ENCODE measurements around the gene EPM2AIP1. TPM values are rescaled to one million over a fixed set of nuclear protein-coding genes. Genes with fewer than 3 reads are reported as not detected.

EPM2AIP1 gene
- total RNA-seq, 3 donors from 2014 or later = 5.0 to 9.8 (median 7.2) TPM

- peaks cover 2% of the 10 kb centered on the region for H3K36me3 Mint-ChIP-seq (ENCODE audit: insufficient read depth)
- peaks cover 26% of the 10 kb centered on the region for H3K4me1 Mint-ChIP-seq (ENCODE audit: low read depth)
- DNase-seq = no peak
- H3K4me3 Mint-ChIP-seq = peak overlapping the region; percentile 80
- H3K27me3 Mint-ChIP-seq (ENCODE audit: low read depth) = no peaks in the 10 kb centered on the region
- no peak for ATAC-seq
- peaks cover 8% of the 10 kb centered on the region for H3K9me3 Mint-ChIP-seq
Measured at GRCh38 chr3:36945333-36945980, 47.5 kb downstream of the EPM2AIP1 start.

DNA sequence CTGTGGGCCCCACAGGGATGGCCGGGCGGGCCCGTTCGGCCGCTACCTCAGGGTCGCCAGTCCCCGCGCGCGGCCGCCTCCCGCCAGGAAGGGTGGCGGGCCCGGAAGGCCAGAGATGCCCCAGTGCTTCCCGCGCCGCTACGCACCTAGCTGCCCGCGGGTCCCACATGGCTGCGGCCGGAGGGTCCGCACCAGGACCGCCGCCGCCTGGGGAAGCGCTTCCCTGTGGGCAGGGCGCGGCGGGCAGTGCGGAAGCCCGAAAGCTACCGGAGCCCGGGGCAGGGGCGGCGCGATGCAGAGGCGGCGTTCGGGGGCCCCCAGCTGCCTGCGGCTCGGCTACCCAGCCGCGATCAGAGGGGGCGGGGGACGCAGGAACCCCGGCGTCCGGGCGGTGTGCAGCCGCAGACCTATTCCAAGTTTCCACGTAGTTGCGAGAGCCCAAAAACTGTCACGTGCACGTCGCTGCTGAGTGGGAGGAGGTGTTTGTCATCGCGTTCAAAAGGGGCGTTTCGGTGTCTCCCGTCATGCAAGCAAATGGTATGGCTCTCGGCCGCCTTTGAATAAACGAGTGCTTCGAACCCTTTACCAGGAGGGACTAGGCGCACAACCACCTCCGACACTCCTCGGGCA is 48.2 kb downstream of the EPM2AIP1 start, which contains the start of gene TRANK1:
TSS of gene TRANK1 (minus strand) at position 414 of the 630 bp plus-strand sequence. CDS start at position 169, 245 bp downstream.
- Mint-ChIP-seq H3K9me3 (peaks cover 8% of the 10 kb centered on the region), H3K4me1 (ENCODE audit: low read depth) (peaks cover 26% of the 10 kb centered on the region), H3K36me3 (ENCODE audit: insufficient read depth) (peaks cover 3% of the 10 kb centered on the region), H3K27me3 (ENCODE audit: low read depth) (no peaks in the 10 kb centered on the region), H3K4me3 (peak within 1 kb of the TSS; percentile 80)
- DNase-seq = peak; percentile 80
- ATAC-seq = peak; percentile 91 to 92

- peaks cover 23% of the 10 kb centered on the region for H3K4me1 Mint-ChIP-seq (ENCODE audit: low read depth)
- peaks cover 3% of the 10 kb centered on the region for H3K36me3 Mint-ChIP-seq (ENCODE audit: insufficient read depth)
- ATAC-seq = peak; percentile 58 to 70
- H3K27me3 Mint-ChIP-seq (ENCODE audit: low read depth) = no peaks in the 10 kb centered on the region
- DNase-seq = peak; percentile 22
- H3K9me3 Mint-ChIP-seq = peaks cover 8% of the 10 kb centered on the region
- peak overlapping the region; percentile 77 for H3K4me3 Mint-ChIP-seq
Measured at GRCh38 chr3:36944012-36944640, 48.8 kb downstream of the EPM2AIP1 start.

DNA sequence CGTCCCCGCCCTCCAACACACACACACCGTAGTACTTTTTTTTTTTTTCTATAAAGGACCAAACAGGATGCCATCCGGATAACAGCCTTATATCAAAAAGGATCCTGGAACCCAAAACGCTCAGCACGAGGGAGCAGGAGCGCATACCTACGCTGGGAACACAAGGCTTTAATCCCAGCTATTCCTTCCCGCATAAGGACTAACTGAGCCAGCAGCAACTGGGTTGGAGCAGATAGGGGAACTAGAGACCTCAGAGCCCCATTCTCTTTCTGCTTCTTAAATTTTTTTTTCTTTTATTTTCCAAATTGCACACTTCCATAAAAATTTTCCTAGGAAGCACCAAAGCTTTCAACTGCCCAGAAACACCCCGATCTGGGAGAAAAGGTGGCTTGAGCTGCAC is 49.3 kb downstream of the EPM2AIP1 start:
- DNase-seq = no peak
- H3K4me3 Mint-ChIP-seq = peak overlapping the region; percentile 77
- H3K27me3 Mint-ChIP-seq (ENCODE audit: low read depth) = no peaks in the 10 kb centered on the region
- H3K4me1 Mint-ChIP-seq (ENCODE audit: low read depth) = peaks cover 20% of the 10 kb centered on the region
- peaks cover 3% of the 10 kb centered on the region for H3K36me3 Mint-ChIP-seq (ENCODE audit: insufficient read depth)
- peaks cover 8% of the 10 kb centered on the region for H3K9me3 Mint-ChIP-seq
- ATAC-seq = no peak

DNA sequence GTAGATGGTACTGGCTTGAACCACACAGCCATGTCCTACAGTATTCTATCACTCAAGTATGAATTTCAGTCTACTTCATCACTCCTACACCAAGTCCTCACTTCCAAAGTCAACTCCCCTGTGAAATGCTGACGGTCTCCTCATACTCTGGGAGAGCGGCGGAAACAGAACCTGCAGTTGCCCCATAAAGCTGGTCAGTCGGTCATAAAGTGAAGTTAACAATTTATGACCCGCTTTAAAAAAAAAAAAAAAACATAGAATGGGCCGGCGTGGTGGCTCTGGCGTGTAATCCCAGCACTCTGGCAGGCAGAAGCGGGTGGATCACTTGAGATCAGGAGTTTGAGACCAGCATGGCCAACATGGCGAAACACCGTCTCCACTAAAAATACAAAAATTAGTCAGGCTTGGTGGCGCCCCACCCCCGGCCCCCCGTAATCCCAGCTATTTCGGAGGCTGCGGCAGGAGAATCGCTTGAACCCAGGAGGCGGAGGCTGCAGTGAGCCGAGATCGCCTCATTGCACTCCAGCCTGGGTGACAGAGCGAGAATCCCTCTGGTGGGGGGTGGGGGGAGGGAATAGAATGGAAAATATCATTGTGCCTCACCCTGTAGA is 50.2 kb downstream of the EPM2AIP1 start:
- Mint-ChIP-seq H3K9me3 (peaks cover 1% of the 10 kb centered on the region), H3K27me3 (ENCODE audit: low read depth) (no peaks in the 10 kb centered on the region), H3K4me3 (no peak overlapping the region), H3K4me1 (ENCODE audit: low read depth) (peaks cover 18% of the 10 kb centered on the region), H3K36me3 (ENCODE audit: insufficient read depth) (peaks cover 3% of the 10 kb centered on the region)
- ATAC-seq = no peak
- no peak for DNase-seq

GRCh38 chr3:36941658-36942057 is 51.3 kb downstream of the EPM2AIP1 start:
- Mint-ChIP-seq H3K4me1 (ENCODE audit: low read depth) (peaks cover 16% of the 10 kb centered on the region), H3K27me3 (ENCODE audit: low read depth) (no peaks in the 10 kb centered on the region), H3K4me3 (no peak overlapping the region), H3K9me3 (no peaks in the 10 kb centered on the region), H3K36me3 (ENCODE audit: insufficient read depth) (peaks cover 3% of the 10 kb centered on the region)
- DNase-seq (no peak), ATAC-seq (no peak)

DNA sequence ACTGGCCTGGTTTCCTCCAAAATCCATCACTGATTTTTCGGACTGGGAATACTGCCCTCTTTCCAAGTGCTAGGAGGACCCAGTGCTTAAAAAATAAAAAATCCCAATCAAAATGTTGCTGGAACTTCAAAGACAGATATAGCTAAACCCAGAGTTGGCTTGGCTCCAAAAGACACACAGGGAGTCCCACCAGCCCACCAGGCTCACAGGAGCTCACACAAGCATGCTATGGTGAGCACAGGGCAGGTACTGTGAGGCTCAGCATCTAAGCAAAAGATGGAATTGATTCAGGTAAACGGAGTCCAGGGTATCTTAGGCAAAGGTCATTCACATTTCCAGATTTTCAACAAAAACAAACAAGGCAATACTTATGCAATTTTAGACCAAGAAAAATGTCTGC is 51.8 kb downstream of the EPM2AIP1 start:
- Mint-ChIP-seq H3K27me3 (ENCODE audit: low read depth) (no peaks in the 10 kb centered on the region), H3K4me3 (no peak overlapping the region), H3K9me3 (no peaks in the 10 kb centered on the region), H3K4me1 (ENCODE audit: low read depth) (peaks cover 16% of the 10 kb centered on the region), H3K36me3 (ENCODE audit: insufficient read depth) (peaks cover 3% of the 10 kb centered on the region)
- no peak for ATAC-seq
- no peak for DNase-seq

- ATAC-seq = no peak
- Mint-ChIP-seq H3K36me3 (ENCODE audit: insufficient read depth) (peaks cover 4% of the 10 kb centered on the region), H3K27me3 (ENCODE audit: low read depth) (no peaks in the 10 kb centered on the region), H3K4me1 (ENCODE audit: low read depth) (peaks cover 7% of the 10 kb centered on the region), H3K4me3 (no peak overlapping the region), H3K9me3 (no peaks in the 10 kb centered on the region)
- DNase-seq = no peak
Measured at GRCh38 chr3:36937492-36937891, 55.4 kb downstream of the EPM2AIP1 start.

Other genes with a start within 250 kb of the EPM2AIP1 start
- not detected for gene DCLK3, start 228.6 kb downstream of the EPM2AIP1 start, total RNA-seq
- gene TRANK1, start 48.1 kb downstream of the EPM2AIP1 start, total RNA-seq = 1 to 10 TPM; 2.2 to 3.8 (median 2.7) TPM
- 10 to 100 TPM; 50.7 to 63.9 (median 56.2) TPM for gene MLH1, start 387 bp upstream of the EPM2AIP1 start, total RNA-seq
- 10 to 100 TPM; 24.8 to 40.8 (median 26.6) TPM for gene LRRFIP2, start 181.5 kb upstream of the EPM2AIP1 start, total RNA-seq